Measurements from ENCODE around the gene NPIPA8.
"Not testable (repeated sequence)": the region's sequence is repeated elsewhere in the genome, so short reads cannot be mapped to it uniquely, and the experiment has no call there.

NPIPA8 gene

DNA sequence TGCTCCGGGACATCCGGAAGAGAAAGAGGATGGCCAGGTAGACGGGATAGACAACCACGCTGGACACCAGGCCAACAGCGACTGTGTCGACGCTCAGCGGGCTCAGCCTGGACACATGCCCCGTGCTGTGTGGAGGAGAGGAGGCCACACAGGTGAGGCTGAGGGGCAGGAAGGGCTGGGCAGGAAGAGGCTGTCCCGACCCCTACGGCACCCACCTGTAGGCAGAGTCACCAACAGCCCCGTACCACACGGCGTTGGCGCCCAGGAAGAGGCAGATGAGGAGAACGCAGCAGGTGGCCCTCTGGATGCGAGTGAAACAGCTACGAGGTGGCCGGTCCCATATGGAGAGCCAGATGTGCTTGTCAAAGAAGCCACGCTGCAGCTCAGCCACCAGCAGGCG, at the start of gene NPIPA8:
Gene NPIPA8, minus strand, starts transcription at position 101 of the 400 bp plus-strand sequence. CDS start 4,074 bp downstream, outside the sequence.
- not testable (repeated sequence) for DNase-seq (ENCODE audit: low read depth)

DNA sequence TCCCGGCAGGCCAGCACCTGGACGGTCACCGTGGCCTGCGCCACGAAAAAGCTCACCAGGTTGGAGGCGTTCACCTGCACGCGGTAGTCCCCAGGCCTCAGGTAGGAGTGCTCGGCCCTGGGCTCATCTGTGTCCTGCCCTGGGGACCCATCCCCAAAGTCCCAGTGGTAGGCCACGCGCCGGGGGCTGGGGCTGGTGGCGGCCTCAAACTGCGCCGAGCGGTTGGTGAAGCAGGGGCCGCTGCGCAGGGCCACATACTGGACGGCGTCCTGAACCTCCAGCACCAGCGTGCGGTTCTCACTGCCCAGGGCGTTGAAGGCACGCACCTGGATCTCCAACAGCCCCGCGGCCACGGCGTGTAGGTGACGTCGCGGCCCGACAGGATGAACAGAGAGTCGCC, 48.7 kb upstream of the NPIPA8 start:
- DNase-seq (ENCODE audit: low read depth) = not testable (repeated sequence)

DNA sequence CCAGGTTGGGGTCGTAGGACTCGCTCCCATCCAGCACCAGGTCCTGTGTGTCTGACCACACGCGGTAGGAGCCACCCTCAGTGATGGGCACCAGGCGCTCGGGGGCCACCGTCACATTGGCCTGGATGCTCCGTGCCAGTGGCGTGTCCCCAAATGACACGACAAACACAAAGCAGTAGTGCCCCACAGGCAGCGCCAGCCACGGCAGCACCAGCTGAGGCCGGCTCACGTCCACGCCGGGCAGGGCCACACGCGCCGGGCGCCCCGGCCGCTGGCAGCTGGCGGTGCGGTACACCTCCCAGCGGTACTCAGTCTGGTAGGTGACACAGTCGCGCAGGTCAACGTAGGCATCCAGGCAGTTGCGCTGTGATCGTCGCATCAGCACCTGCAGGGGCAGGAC, 48.3 kb upstream of the NPIPA8 start:
- not testable (repeated sequence) for DNase-seq (ENCODE audit: low read depth)

DNA sequence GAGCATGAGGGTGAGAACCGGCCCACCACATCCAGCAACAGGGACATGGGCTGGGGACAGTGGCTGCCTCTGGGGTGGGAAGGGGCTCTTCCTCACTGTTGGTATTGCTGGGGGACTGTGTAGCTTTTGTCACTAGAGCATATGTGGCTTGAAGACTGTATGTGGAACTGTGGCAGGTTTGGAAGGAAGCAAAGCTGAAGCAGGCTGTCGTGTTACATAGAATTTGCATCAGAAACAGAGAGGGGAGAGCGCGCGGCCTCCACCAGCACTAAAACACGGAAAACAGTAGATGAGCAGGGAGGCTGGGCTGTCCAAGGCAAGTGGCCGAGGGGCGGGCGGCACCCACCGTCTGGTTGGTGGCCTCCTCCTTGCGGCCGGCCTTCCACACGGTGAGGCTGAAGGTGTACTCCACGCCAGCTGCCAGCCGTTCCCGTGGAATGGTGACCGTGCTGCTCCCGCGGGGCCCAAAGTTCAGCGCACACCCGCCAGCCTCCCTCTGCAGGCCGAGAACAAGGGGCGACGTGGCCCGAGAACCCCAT, 47.6 kb upstream of the NPIPA8 start:
- not testable (repeated sequence) for DNase-seq (ENCODE audit: low read depth)

DNA sequence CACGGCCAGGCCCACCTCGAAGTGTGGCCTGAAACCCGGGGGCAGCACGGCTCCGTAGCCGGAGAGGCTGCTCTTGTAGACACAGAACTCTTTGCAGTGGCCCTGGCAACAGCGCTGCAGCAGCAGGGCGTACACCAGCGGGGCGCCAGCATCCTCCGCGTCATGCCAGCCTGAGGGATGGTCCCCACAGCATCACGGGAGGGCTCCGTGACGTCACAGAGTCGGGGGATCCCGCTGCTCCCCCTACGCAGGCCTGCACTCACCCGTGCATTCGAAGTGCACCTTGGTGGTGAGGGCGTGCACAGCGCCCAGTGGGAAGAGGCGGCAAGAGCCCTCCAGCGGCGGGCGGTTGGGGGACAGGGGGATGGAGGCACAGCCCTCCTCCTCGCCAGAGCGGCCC, 46.2 kb upstream of the NPIPA8 start:
- DNase-seq (ENCODE audit: low read depth) = not testable (repeated sequence)

DNA sequence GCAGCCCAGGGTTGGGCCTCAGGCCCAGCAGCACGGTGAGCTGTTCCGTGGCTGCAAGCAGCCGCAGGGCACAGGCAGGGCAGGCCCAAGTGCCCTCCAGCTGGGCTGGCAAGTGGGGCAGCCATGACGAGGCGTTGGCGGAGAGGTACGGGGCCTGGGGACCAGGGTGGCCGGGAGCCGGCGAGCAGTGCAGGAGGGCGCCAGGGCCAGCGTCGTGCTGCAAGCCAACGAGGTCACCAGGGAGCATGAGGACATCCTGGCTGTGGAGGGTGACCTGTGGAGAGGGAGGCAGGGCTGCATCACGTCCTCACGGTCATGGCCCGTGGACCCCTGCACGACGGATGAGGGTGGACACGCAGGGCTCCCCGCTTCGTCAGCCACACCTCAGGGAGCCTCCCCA, 11.2 kb upstream of the NPIPA8 start:
- DNase-seq (ENCODE audit: low read depth) = not testable (repeated sequence)

DNA sequence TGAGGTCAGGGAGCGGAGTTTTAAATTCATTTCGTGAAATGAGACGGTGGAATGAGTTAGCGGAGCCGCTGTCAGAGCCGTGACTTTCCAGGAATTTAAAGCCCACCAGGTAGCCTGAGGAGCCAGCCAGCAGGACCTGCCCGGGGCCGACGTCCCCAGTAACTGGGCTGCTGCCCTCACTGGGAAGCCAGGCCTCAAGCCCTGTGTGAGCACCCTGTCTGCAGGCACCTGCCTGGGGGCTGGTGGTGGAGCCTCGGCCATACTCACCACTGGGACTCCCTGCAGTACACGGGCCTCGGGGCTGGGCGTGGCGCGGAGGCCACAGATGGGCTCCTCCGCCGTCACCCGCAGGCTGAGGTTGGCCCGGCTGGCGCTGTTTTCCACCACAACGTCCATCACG, 10.5 kb upstream of the NPIPA8 start:
- not testable (repeated sequence) for DNase-seq (ENCODE audit: low read depth)

DNA sequence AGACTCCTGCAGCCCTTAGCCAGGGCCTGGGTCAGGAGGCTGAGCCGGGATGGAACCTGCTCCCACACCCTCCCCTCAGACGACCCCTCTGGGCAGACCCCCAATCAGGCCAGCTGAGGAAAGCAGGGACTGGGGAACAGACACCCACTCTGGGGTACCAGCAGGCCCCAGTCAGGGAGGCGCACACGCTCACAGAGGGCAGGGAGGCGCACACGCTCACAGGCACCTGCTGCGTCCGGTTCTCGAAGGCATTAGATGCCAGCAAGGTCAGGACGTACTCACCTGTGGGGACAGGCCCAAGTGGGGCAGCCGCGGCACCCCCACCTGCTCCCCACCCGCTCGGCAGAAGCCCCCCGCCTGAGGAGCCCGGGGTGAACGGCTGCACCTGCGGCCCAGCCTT, 8.1 kb upstream of the NPIPA8 start:
- DNase-seq (ENCODE audit: low read depth) = not testable (repeated sequence)

DNA sequence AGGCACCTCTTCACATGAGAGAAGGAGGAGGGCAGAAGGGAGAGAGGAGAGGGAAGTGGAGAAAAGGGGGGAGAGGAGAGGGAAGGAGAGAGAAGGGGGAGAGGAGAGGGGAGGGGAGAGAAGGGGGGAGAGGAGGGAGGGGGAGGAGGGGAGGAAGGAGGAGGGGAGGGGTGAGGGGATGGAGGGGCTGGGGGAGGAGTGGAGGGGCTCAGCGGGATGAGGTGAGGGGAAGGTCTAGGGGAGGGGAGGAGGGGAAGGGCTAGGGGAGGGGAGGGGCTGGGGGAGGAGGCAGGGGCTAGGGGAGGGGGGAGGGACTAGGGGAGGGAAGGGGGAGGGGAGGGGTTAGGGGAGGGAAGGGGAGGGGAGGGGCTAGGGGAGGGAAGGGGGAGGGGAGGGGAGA, 5.5 kb upstream of the NPIPA8 start:
- not testable (repeated sequence) for DNase-seq (ENCODE audit: low read depth)

DNA sequence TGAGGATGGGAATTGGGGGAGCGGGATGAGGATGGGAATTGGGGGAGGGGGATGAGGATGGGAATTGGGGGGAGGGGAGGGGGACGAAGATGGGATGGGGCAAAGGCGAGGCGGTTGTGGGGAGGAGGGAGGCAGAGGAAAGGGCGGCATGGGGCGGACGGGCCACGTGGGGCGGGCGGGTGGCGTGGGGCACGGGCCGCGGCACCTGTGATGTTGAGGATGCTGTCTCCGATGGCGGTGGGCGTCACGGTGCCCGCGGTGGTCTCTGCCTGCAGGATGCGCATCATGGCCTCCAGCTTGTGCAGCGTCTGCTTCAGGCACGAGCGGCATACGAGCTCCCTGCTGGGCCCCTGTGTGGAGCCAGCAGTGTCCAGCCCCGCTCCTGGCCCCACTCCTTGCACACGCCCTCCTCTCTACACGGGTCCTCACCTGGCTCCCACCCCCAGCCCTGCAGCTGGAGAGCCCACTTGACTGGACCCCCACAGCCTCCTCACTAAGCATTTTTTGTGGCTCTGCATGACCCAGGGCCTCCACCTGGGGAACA, 5.0 kb upstream of the NPIPA8 start:
- not testable (repeated sequence) for DNase-seq (ENCODE audit: low read depth)

DNA sequence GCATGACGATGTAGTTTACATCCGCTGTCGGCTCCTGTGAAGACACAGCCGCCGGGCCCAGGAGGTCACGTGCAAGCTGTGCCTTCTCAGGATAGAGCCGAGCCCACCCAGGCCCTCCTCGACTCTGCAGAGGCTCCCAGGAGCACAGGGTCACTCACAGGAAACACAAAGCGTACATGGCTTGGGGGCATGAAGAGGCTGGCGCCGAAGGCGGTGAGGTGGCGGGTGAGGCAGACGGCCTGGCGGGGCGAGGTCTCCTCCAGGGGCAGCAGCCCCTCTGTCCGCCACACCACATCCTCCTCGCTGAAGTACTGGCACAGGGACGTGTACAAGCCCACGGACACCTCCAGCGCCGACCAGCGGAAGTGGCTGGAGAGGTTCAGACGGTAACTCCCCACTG, 2.7 kb upstream of the NPIPA8 start:
- DNase-seq (ENCODE audit: low read depth) = not testable (repeated sequence)

DNA sequence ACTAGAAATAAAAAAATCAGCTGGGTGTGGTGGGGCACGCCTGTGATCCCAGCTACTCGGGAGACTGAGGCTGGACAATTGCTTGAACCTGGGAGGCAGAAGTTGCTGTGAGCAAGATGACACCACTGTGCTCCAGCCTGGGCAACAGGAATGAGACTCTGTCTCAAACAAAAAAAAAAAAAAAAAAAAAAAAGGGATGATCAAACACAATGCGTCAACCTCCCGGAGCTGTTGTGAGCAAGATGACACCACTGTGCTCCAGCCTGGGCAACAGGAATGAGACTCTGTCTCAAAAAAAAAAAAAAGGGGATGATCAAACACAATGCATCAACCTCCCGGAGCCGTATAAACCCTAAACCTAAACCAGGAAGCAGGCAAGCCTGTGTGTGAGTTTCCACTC, 24.7 kb downstream of the NPIPA8 start:
- not testable (repeated sequence) for DNase-seq (ENCODE audit: low read depth)

DNA sequence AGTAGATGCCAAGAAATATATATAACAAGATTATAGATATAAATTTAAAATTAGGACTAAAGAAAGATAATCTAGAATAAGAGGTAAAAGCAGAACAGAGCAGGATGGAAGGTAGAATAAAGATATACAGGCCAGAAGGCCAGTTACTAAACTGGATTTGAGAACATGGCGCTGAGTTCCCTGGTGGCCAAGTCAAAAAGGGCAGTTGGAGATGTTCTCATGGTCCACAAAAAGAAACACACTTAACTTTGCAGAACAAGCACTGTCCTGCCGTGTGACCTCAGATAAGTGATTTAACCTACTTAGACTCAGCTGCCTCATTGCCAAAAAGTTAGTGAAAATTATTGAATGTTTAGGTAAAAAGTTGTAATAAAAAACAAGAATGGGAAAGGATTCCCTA, 27.4 kb downstream of the NPIPA8 start:
- DNase-seq (ENCODE audit: low read depth) = not testable (repeated sequence)

DNA sequence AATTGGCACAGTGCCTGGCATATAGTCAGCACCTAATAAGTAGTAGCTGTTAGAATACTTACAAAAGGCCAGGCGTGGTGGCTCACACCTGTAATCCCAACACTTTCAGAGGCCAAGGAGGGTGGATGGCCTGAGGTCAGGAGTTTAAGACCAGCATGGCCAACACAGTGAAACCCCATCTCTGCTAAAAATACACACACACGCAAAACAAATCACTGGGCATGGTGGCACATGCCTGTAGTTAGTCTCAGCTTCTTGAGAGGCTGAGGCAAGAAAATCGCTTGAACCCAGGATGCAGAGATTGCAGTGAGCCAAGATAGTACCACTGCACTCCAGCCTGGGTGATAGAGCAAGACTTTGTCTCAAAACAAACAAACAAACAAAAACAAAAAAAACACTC, 29.3 kb downstream of the NPIPA8 start:
- not testable (repeated sequence) for DNase-seq (ENCODE audit: low read depth)

DNA sequence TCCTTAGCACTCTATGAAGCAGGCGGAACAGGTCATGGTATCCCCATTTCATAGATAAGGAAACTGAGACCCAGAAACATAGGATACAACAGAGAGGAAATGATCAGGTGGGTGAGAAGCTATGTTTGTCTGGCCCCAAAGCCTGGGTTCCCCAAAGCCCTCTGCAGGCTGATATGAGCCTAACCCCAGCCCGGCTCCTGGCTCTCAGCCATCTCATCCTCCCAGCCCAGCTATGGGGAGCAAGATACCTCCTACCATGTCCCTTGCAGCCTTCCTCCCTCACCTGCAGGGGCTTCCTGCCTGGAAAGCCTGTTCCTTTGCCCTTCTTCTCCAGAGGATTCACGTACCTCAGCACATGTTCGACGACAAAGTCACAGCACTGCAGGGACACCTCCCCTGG, 30.5 kb downstream of the NPIPA8 start:
- DNase-seq (ENCODE audit: low read depth) = not testable (repeated sequence)

DNA sequence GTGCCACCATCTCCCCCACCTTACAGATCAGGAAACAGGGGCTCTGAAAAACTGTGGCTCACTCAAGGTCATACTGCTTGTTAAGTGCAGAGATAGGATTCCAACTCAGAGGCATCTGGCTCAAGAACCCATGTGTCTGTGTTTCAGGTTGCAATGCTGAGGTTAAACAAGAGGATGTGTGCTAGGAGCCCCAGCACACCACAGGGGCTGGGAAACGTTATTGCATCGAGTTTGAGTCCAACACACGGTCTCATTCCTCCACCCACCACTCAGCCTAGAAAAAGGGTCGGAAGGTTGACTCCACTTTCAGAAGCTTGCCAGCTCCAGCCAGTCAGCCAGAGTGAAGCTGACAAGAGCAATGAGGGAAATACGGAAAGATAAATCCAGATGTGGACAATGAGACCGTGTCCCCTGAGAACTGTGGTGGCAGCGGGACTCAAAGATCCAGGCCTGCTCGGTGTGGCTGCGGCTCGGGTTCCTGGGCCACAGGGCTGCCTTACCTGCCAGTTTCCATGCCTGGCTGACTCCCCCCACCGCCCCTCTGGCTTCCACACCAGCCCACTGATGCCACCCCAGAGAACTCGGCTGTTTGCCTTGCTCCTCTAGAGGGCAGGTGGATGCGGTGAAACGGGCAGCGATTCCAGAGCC, 33.4 kb downstream of the NPIPA8 start:
- DNase-seq (ENCODE audit: low read depth) = not testable (repeated sequence)

DNA sequence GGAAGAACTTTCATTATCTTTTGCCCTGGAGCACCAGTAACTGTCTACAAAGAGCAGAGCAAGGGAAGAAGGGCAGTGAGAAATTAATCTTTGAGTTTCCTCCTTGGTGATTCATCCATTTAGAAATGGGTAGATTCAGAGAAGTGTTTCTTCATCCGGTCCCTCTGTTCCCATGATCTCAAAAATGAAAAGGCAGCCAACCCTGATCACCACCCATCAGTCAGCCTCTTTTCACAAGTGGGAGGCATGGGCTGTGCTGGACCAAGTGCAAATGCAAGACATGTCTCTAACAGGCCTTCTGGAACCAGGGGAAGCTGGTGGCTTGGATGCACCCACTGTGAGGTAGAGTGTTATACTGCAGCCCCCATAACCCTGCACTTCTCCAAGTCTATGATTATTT, 38.8 kb downstream of the NPIPA8 start:
- not testable (repeated sequence) for DNase-seq (ENCODE audit: low read depth)

DNA sequence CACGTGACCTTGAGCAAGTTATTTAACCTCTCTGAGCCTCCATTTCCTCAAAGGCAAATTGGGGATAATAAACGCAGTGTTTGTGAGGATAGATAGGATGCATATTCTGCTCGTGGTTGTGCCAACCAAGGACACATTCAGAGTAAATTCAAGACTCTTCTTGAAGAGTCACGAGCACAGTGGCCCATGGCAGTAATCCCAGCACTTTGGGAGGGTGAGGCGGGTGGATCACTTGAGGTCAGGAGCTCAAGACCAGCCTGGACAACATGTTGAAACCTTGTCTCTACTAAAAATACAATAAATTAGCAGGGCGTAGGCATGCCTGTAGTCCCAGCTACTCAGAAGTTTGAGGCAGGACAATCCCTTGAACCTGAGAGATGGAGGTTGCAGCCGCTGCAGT, 39.6 kb downstream of the NPIPA8 start:
- not testable (repeated sequence) for DNase-seq (ENCODE audit: low read depth)

DNA sequence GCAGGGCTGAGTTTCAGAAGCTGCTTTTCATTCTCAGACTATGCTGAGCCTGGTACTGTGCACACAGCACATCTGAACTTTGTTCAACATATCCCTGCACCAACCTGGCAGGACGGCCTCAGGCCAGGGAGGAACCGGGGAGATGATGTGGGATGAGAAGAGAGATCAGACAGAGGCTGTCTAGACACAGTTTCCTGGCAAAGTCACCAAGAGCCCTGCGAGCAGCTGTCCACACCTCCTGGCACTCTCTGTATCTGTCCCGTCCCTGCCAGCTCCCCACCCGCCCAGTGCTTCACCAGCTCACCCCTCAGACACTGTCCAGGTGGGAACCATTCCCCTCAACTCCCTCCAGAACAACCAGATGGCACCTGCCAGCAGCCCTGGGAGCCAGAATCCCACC, 42.2 kb downstream of the NPIPA8 start:
- not testable (repeated sequence) for DNase-seq (ENCODE audit: low read depth)

DNA sequence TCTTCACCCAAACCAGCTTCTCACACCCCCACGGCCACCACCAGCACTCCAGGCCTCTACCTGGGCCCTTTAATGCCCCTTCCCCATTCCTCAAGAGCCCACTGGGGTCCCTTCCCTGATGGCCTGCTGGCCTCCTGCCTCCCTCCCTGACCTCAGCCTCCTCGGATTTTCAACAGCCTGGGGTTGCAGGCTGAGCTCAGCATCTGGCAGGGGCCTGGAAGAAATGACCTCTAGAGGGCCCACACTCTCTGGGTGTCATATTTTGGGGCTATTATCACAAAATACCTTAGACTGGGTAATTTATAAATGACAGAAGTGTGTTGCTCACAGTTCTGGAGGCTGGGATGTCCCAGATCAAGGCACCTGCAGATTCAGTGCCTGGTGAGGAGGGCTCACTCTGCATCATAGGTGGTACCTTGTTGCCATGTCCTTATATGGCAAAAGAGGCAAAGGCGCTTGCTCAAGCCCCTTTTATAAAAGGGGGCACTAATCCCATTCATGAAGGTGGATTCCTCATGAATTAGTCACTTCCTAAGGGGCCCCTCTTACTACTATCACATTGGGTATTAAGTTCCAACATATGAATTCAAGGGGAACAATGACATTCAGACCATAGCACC, 43.1 kb downstream of the NPIPA8 start:
- not testable (repeated sequence) for DNase-seq (ENCODE audit: low read depth)

DNA sequence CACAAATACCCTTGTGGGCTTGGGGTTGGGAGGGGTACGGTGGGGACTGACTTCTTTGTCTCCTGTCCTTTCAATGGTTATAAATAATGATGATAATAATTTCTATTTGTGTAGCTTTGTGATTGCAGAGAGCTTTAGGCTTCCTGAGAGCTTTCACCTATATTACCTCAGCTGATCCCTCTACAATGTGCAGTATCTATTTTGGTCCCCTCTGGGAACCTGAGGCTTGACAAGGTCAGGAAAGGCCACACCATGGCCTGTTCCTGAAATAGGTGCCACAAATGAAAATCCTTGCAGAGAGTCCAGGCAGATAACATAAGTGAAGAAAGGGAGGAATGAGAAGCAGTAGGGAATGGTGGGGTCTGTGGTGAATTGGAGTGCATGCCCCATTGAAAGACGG, 45.6 kb downstream of the NPIPA8 start:
- DNase-seq (ENCODE audit: low read depth) = not testable (repeated sequence)

DNA sequence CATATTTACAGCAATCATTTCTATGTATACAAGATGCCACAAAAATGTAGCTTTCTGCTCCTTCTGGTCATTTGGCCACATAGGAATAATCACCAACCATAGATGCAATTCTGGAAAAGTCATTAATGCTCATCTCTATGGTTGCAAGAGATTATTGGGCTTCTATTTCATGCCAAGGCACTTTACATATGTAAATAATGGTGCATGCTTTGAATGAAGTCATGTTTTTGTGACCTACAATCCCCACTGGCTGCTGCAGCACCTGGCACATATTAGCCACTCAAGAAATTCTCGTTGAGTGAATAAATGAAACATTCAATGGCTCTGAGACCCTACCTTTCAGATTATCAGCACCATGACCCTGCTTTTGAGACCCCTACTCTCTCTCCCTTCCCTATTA, 50.2 kb downstream of the NPIPA8 start:
- DNase-seq (ENCODE audit: low read depth) = not testable (repeated sequence)

DNA sequence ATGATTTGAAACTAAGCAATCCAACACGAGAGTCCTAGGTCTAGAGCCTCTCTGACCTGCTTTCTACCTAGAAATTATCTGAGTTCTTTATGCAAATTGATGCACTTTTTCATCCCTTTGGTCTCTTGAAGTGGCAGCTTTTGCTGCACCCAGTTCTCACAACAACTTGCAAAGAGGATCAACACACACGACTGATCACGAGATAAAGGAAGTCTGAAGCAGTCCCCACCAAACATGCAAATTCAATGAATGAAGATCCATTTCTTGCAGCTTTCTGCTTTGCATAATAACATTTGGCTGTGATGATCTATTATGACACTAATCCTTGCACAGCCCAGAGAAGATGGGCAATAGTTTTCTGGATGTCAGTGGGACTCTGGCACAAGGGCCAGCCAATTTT, 56.2 kb downstream of the NPIPA8 start:
- DNase-seq (ENCODE audit: low read depth) = not testable (repeated sequence)
